K562 (cell line): Measurements from ENCODE around the gene CNPY3.

Experiments used
- BHLHE40 ChIP-seq: IDR thresholded peaks from 2 replicates; pipeline ENCODE4 v1.6.1; 2011; ENCODE audit warnings: low read length, improper control_type of control experiment
- EP300 ChIP-seq: IDR thresholded peaks from 2 replicates; pipeline ENCODE4 v1.6.1; 2012; ENCODE audit warnings: low read length, improper control_type of control experiment
- FOS ChIP-seq: IDR thresholded peaks from 3 replicates; pipeline ENCODE4 v1.6.1; 2011; ENCODE audit not compliant: insufficient read length; ENCODE audit errors: extremely low read depth
- MYC ChIP-seq, 2 experiments: fragments of 250-450 bp in 1 of 2; sonication (Bioruptor Pico) in 1 of 2; IDR thresholded peaks; 2 replicates each; pipeline versions ENCODE4 v1.5.1 to v1.6.1; 2012 to 2021; ENCODE audit warnings: low read depth in 2 of 2, borderline replicate concordance in 1 of 2, improper control_type of control experiment in 1 of 2, low read length in 1 of 2, mild to moderate bottlenecking in 1 of 2, moderate library complexity in 1 of 2
- NFRKB ChIP-seq: fragments of 450-650 bp; IDR thresholded peaks from 2 replicates; pipeline ENCODE4 v1.6.1; 2016; ENCODE audit warnings: low read depth
- SIX5 ChIP-seq, 2 experiments: IDR thresholded peaks; 2 replicates each; pipeline ENCODE4 v1.6.1; 2011; ENCODE audit warnings: low read length in 2 of 2, borderline replicate concordance in 1 of 2, low read depth in 1 of 2, mild to moderate bottlenecking in 1 of 2, moderate library complexity in 1 of 2; ENCODE audit not compliant: insufficient read depth in 1 of 2
- ZFP30 ChIP-seq: fragments of 250-450 bp; sonication (Bioruptor Pico); IDR thresholded peaks from 2 replicates; pipeline ENCODE4 v1.8.0; 2022; ENCODE audit warnings: moderate library complexity, mild to moderate bottlenecking, inconsistent platforms, borderline replicate concordance
- TF ChIP-seq, protein P1 (sequence below): sonication (generic); formaldehyde crosslinking; IDR thresholded peaks from 2 replicates; pipeline ENCODE4 v1.8.0; 2023; ENCODE audit warnings: missing genetic modification reagents, mild to moderate bottlenecking, borderline replicate concordance

DNA sequence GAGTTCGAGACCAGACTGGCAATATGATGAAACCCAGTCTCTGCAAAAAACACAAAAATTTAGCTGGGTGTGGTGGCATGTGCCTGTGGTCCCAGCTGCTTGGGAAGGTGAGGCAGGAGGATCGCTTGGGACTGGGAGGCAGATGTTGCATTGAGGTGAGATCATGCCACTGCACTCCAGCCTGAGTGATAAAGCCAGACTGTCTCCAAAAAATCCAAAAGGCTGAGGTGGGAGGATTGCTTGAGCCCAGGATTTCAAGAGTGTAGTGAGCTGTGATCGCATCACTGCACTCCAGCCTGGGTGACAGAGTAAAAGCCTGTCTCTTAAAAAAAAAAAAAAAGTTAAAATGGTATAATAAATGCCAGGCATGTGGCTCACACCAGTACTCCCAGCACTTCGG is 14.7 kb upstream of the CNPY3 start:
- TF ChIP-seq SIX5 (IDR thresholded peaks at IDR 0.05; ENCODE audit: borderline replicate concordance in 1 of 2, insufficient read depth in 1 of 2, low read depth in 1 of 2, low read length in 2 of 2) (no peak), NFRKB (no peak), ZFP30 (CRISPR knock-in tag) (no peak), MYC (IDR thresholded peaks at IDR 0.05; ENCODE audit: low read depth, low read length) (no peak), MYC (CRISPR knock-in tag; IDR thresholded peaks at IDR 0.05; ENCODE audit: borderline replicate concordance, low read depth) (no peak), EP300 (no peak), BHLHE40 (no peak), FOS (no peak)
- TF ChIP-seq, protein P1, sequence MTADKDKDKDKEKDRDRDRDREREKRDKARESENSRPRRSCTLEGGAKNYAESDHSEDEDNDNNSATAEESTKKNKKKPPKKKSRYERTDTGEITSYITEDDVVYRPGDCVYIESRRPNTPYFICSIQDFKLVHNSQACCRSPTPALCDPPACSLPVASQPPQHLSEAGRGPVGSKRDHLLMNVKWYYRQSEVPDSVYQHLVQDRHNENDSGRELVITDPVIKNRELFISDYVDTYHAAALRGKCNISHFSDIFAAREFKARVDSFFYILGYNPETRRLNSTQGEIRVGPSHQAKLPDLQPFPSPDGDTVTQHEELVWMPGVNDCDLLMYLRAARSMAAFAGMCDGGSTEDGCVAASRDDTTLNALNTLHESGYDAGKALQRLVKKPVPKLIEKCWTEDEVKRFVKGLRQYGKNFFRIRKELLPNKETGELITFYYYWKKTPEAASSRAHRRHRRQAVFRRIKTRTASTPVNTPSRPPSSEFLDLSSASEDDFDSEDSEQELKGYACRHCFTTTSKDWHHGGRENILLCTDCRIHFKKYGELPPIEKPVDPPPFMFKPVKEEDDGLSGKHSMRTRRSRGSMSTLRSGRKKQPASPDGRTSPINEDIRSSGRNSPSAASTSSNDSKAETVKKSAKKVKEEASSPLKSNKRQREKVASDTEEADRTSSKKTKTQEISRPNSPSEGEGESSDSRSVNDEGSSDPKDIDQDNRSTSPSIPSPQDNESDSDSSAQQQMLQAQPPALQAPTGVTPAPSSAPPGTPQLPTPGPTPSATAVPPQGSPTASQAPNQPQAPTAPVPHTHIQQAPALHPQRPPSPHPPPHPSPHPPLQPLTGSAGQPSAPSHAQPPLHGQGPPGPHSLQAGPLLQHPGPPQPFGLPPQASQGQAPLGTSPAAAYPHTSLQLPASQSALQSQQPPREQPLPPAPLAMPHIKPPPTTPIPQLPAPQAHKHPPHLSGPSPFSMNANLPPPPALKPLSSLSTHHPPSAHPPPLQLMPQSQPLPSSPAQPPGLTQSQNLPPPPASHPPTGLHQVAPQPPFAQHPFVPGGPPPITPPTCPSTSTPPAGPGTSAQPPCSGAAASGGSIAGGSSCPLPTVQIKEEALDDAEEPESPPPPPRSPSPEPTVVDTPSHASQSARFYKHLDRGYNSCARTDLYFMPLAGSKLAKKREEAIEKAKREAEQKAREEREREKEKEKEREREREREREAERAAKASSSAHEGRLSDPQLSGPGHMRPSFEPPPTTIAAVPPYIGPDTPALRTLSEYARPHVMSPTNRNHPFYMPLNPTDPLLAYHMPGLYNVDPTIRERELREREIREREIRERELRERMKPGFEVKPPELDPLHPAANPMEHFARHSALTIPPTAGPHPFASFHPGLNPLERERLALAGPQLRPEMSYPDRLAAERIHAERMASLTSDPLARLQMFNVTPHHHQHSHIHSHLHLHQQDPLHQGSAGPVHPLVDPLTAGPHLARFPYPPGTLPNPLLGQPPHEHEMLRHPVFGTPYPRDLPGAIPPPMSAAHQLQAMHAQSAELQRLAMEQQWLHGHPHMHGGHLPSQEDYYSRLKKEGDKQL (CRISPR knock-in tag) = no peak
